IPS-NIHi7 (cell line): ENCODE results near the gene HSPA12A.

ENCODE experiments used
- DNase-seq: peaks from one replicate; pipeline ENCODE4 v3.0.0; 2012; ENCODE audit warnings: mixed read lengths; ENCODE audit errors: extremely low spot score

The HSPA12A gene

GRCh38 chr10:116742367-116743265 lies at the start of gene HSPA12A:
Gene HSPA12A (minus strand): TSS chr10:116742566. CDS start chr10:116742469, 97 bp downstream.
- peak; percentile 94 for DNase-seq

GRCh38 chr10:116791241-116791640 lies 48.9 kb upstream of the HSPA12A start:
- DNase-seq: no peak

DNA sequence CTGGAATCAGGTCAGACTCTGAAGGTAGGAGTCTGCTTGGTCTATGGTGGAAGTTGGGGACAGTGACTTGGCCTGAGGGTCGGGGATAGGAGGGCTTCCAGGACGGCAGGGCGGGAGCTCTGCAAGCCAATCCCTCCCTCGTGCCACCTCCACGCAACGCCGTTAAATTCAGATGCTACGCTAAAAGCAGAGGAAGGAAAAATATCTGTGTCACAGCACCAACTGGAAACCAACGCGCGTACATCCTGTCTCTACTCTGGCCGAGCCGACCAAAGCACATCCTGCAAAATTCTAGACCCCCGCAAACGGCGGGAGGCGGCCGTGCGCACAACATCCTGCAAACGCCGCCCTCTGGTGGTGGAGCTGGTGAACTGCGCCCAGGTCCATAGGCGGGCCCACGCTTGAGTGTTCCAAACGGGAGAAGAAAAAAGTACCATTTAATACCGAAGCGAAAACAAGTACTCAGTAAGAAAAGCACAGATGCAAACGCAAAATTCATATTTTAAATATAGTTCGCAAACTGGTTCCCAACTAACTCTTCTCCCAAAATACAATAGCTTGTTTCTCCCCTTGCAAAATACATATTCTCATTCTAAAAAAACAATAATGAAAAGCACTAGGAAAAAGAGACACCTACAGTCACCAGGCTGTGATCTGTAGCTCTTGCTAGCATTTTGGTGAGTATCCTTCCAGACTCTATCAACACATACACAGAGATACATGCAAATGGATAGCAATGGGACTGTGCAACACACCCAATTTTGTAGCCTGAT lies 45.7 kb upstream of the HSPA12A start:
- DNase-seq: peak; percentile 80

DNA sequence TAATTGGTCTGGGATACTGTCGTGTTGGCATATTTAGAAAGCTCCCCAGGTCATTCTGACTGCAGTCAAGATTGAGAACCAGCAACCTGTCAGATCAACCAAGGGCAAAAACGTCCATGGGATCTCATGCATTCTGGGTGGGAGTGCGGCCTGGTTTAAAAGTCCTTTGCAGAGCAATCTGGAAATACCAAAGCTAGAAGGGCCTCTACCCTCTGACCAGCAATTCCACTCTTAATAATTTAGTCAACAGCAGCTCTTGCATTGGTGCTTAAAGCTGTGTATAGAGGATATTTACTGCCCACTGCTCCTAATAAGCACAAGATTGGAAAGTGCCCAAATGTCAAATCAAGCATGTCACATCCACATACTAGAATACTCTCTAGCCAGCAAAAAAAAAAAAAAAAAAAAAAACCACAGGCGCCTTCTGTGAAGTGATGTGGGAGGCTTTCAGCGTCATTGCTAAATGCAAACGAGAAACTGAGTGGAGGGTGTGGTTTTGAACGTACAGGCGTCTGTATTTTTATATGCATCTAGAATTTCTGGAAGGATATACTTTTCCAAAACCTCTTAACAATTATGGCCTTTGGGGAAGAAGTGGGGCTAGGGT lies 44.8 kb upstream of the HSPA12A start:
- no peak for DNase-seq

DNA sequence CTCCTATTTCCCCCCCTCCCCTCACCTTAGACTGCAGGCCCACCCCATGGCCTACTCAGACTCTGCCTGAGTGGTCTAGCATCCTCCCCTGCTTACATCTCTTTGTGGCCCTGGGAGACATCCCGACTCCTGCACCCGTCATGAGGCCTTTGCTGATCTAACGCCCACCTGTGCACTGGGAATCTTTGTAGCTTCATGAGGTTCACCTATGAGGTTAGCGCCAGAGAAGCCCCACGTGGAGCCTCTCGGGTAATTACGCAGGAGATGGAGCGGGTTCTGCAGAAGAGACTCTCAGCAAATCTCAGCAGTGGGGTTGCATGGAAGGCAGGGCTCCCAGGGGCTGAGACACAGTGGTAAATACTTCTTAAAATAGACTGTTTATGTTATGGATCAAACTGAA lies 43.5 kb upstream of the HSPA12A start:
- no peak for DNase-seq

DNA sequence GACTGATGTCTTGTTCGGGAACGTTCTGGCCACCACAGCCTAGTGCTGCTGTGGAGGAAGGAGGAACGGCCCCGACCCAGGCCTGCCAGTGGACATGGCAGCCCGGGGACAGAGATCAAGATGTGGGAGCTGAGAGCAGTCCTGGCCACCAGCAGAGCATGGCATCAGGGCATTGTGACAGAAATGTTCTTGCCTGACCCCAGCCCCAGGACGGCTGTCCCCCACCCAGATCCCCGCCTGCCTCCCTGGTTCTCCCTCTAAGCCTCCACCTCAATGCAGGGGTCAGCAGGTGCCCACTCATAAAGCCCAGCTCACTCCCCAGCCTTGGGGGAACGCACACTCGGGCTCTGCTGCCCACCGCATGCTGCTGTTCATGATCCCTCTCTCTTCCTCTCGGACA lies 42.9 kb upstream of the HSPA12A start:
- DNase-seq: no peak

DNA sequence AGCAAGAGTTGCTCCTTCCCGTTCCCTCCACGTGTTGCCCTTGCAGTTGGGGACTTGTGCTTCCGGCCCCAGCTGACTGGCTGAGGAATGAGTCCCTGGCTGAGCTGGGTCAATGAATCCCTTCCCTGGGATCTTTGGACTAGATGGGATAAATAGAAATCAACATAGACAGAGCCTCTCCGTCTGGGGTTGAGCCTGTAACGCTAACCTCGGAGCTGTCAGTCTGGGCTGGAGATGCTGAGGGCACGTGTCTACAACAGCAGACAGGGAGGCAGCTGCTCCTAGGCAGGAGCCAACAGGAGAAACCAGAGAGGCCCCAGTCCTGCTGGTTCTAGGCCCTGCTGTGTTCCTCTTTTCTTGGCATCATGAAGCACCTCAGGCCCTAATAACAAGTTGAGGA lies 42.3 kb upstream of the HSPA12A start:
- no peak for DNase-seq

DNA sequence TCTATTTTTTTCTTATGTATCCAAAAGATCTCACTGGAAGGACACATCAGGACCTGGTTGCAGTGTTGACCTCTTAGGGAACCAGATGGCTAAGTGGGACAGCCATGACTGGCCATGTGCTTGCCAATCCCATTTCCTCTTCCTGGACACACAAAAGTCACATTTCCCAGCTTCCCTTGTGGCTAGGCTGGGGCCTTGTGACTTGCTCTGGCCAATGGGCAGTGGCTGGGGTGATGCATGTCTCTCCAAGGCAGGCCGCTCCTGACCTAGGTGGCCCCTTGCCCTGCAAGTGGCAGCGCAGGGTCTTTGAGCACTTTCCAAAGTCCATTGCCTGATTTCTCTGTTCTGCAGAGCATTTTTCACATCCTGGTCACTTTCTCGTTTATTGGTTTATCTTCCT lies 41.7 kb upstream of the HSPA12A start:
- no peak for DNase-seq

GRCh38 chr10:116783011-116783655 lies 40.8 kb upstream of the HSPA12A start:
- DNase-seq: no peak

GRCh38 chr10:116781370-116781884 lies 39.1 kb upstream of the HSPA12A start:
- DNase-seq: no peak

DNA sequence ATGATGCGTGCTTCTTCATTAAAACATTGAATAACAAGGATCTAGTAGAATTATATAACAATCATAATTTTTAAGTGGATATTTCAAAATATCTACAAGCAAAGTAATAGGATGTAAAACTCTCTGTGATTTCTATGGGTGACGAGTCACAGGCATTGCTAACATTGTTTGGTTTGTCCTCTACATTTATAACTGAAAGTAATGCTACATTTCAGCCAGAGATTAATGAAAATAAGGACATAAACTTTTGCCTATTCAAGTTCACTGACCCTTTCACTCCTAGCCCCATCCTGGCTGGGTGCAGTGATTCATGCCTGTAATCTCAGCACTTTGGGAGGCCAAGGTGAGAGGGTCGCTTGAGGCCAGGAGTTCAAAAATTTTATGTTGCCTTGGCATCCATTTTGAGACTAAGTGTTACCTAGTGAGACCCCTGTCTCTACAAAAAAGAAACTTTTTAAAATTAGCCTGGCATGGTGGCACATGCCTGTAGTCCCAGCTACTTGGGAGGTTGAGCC lies 38.4 kb upstream of the HSPA12A start:
- no peak for DNase-seq

DNA sequence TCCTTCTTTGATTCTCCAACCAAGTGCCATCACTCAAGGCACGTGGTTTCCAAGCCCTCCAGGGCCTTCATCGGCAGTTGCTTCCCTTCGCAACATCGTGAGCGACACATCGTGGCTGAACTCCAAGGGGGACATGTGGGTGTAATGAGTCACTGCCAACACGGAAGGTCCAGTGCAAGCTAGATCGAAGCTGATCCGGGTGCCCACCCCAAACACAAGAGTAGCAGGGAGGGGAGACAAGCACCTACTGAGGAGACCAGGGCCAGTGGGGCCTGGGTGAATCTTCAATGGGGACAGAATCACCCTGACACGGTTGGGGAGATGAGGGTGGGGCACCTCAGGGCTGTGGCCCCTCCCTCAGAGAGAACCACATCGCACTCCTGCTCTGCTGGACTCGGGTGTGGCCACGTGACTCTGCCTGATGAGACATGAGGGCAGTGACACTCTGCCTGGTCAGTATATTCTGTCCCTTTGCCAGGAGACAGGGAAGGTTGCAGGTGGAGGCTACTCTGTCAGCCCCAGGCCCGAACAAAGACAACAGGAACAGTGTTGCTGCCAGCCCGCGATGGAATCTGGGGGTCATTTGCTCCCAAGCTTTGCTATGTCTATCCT lies 36.8 kb upstream of the HSPA12A start:
- DNase-seq: no peak

DNA sequence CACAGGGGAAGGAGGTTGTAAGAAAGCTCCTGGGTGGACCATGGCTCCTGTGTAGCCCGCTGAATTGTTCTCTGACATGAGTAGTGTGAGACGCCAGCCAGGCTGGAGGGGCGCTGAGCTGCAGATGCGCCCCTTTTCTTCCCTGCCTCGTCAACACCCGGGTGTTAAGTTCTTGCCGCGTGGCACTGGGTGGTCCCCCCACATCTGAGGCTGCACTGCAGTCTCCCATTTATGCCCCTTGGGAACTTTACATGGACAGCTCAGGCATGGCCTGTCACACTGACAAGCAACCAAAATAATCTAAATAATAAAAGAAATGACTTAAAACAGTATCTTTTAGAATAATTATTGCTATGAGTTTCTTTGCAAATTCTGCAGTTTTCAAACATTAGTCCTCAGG lies 34.6 kb upstream of the HSPA12A start:
- DNase-seq: no peak

GRCh38 chr10:116775488-116776400 lies 33.4 kb upstream of the HSPA12A start:
- DNase-seq: no peak

DNA sequence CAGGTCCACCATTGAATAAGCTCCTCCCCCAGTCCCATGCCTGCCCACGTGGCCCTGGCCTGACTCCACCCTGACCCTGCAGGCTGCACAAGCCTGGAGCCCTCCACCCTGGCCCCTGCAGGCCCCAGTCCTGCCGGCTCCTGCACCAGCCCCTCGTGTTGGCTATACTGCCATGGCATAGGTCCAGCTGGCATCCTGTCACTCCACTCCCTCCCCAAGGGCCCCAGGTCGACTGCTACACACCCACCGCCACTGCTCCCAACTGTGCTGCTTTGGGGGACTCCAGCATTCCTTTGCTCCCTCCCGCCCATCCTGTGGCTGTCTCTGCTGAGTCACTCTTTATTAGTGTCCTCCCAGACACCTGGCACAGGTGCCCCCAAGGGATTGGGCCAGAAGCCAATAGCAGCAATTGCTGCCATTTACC lies 32.4 kb upstream of the HSPA12A start:
- DNase-seq: no peak

DNA sequence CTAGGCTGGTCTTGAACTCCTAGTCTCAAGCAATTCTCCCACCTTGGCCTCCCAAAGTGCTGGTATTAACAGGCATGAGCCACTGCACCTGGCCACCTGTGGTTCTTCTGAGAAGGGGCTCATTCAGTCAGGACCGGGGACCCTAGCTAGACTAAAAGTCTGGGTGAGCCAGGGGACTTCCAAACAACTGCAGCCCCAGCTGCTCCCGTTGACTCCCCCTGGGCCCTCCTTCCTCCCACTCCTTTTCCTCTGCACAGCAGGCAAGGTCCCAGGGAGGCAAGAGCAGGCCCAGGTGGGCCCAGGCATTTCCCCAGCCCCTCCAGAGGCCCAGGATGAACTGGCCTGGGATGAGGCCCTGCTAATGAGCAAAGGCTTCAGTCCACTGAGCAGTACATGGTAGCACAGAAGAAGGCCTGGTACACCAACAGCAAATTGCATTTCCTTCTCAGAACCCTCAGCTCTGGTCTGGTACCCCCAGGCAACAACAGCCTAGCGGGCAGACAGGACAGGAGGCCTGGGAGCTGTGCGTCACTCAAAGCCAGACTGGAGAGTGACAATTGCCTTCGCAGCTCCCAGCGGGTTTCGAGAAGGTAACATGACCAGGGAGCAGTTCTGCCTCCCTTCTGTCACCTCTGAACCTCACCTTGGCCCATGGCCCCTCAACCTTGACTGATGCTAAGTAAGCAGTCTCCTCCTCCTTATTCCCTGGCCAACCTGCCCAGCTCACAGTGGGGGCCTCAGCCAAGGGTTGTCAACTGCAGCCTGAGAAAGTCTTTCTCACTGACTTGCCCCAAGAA lies 30.7 kb upstream of the HSPA12A start:
- DNase-seq: no peak

- DNase-seq: no peak
Measured at GRCh38 chr10:116771959-116772585, 29.7 kb upstream of the HSPA12A start.

DNA sequence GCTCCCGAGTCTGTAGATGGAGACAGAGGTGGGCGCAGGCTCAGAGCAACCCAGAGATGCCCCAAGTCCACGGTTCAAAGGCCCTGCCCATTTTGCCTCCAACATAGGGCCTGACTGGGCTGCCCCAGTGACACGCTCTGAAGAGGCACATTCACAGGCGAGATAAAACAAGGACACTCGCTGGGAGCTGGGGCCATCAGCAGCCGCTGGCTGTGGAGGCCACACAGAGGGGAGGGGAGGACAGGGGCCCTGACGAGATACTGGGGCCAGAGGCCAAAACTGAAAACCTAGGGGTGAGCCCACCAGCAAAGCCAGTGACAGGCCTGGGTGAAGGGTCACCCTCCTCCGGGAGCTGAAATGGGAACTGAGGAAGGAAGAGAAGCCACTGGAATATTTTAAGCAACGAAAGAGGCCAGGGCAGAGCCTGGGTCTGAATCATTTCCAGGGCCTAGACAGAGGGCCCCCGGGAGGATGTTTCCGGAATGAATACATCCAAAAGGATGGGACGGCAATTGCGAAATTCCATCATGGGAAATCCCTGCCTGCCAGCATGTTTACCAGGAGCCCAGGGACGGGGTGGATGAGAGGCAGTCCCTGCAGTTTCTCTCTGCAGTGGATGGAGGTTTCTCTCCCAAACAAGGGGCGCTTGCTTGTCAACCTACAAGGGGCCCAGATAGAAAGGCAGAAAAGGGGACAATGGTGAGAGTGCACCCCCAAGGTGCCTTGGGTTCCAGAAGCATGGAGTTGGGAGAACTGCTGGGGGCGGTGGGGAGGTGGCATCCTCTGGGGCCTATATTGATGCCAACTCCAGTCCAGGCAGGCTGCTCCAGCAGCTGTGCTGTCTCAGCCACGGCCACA lies 29.0 kb upstream of the HSPA12A start:
- DNase-seq: no peak
